ENCODE results near the gene AP2A2. TPM values are rescaled to one million over a fixed set of nuclear protein-coding genes. Genes with fewer than 3 reads are reported as not detected.

AP2A2 gene
- total and polyA plus RNA-seq, 2 donors: 26.5 to 51.4 TPM

DNA sequence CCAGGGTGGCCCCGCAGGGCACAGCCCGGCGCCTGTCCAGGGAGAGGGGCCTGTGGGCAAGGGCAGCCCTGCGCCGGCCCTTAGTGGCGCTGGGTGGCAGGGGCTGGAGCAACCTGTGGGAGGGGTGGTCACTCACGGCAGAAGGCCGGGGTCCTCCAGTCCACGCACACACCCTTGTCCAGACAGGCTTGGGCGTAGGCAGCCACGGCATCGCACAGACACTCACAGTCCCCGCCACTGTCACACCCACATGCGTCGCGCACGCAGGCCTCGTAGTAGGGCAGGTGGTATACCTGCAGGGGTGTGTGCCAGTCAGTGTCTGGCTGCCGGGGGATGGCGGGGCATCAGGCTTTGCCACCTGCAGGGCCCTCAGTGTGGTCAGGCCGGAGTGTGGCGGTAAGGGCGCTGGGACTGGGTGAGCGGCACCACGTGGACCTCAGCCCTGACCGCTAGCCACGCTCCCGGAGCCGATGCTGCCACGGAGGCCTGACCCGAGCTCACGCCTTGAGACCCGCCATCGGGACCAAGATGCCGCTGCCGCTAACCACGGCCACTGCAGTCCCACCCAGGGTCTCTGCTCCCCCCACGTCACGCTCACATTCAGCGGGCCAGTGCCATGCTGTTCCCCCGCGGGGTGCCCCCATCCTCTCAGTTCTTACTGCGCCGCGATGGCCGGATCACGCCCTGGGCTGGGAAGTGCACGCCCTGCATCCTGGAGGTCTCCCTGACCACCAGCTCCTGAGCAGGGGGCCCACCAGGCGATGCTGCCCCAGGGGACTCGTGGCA, 98.3 kb downstream of the AP2A2 start:
- no peak for DNase-seq (ENCODE audit: extremely low spot score)
- WGBS: 94% methylated on average over 50 of the region's 50 CpGs
- Histone ChIP-seq H3K27ac (ENCODE audit: low read depth) (no peak overlapping the region), H3K36me3 (ENCODE audit: insufficient read depth) (no peaks in the 10 kb centered on the region), H3K4me1 (ENCODE audit: insufficient read depth) (no peaks in the 10 kb centered on the region), H3K4me3 (ENCODE audit: low read depth, low read length) (no peak overlapping the region)

DNA sequence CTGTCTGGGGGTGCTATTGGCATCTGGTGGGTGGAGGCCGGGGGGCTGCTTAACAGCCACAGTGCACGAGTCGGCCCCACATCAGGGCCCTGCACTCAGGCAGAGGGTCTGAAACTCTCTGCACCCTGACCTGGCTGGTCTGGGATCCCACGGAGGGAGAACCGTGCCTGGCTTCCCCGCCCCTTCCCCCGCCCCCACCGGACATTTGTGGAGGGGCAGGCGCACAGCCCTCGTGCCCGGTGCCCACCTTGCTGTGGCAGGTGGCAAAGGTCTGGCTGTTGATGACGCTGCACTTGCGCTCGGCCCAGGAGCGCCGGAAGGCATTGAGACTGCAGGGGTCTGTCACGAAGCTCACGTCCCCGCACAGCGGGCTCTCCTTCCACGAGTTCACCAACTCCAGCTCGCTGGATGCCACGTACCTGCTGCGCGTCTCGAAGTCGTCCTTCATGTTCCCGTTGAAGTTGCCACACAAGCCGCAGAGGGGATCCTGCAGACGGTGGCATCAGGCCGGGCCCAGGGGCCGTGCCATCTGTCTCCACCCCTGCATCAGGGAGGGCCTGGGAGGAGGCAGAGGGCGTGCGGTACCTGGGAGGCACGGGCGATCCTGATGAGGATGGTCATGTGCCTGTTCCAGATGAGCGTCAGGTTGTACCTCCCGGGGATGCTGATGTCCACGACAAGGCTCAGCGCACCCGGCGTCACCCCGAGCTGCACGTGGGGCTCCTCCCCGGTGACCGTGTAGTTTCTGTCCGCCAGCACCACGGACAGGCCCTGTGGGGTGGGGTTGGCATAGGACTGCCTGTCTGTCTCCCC, 99.1 kb downstream of the AP2A2 start:
- WGBS: 88% methylated on average over 48 of the region's 48 CpGs
- no peak overlapping the region for H3K4me3 ChIP-seq (ENCODE audit: low read depth, low read length)

DNA sequence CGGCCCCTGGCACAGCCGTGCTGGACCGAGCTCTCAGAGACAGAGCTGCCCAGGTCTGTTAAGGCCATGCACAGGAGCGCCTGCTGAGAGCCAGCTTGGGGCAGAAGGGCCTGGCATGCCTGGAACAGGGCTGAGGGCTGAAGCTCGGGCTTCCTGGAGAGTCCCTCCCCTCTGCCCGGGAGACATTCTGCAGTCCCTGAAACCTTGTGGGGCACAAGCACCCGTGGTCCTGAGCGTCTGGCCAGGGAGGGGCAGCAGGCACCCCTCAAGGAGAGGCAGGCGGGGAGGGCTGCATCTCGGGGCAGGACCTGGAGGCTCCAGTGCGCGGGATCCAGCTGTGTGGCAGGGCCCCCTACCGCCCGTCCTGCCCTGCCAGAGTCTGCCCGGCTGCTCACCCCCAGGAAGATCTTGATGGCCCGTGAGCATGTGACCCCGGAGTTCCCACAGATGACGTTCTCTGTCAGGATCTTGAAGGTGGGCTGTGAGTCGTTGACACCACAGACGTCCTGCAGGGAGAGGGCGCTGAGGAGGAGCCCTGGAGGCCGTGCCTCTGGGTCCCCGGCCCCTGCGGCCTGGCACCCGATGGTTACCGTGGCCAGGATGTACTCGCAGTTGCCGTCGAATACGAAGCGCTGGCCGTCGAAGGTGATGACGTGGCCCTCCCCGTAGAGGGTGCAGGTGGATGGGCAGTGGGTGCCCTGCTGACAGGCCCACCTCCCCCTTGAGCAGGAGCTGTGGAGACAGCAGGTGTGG, 99.9 kb downstream of the AP2A2 start:
- H3K36me3 ChIP-seq (ENCODE audit: insufficient read depth): no peaks in the 10 kb centered on the region
- H3K27ac ChIP-seq (ENCODE audit: low read depth): no peak overlapping the region
- H3K4me3 ChIP-seq (ENCODE audit: low read depth, low read length): no peak overlapping the region
- no peaks in the 10 kb centered on the region for H3K4me1 ChIP-seq (ENCODE audit: insufficient read depth)
- DNase-seq (ENCODE audit: extremely low spot score): no peak
- 74% methylated on average over 35 of the region's 35 CpGs for WGBS

More for the DNA sequence above, 99.1 kb downstream of the AP2A2 start:
- Histone ChIP-seq H3K4me1 (ENCODE audit: insufficient read depth) (no peaks in the 10 kb centered on the region), H3K36me3 (ENCODE audit: insufficient read depth) (no peaks in the 10 kb centered on the region), H3K27ac (ENCODE audit: low read depth) (no peak overlapping the region)
- DNase-seq (ENCODE audit: extremely low spot score): no peak

DNA sequence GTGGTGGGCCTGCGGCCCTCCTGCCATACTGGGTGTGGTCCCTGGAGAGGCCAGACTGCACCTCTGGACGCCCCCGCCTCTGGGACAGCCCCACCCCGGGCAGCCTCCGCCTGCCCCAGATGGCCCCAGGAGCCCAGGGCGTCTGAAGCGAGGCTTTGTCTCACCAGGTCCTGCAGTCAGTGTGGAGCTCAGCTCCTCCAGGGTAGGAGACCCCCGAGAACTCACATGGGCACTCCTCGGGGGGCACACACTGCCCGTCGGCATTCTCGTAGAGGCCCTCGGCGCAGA, 100.4 kb downstream of the AP2A2 start:
- Histone ChIP-seq H3K4me1 (ENCODE audit: insufficient read depth) (no peaks in the 10 kb centered on the region), H3K4me3 (ENCODE audit: low read depth, low read length) (no peak overlapping the region), H3K36me3 (ENCODE audit: insufficient read depth) (no peaks in the 10 kb centered on the region), H3K27ac (ENCODE audit: low read depth) (no peak overlapping the region)
- 87% methylated on average over 14 of the region's 14 CpGs for WGBS
- DNase-seq (ENCODE audit: extremely low spot score): no peak

DNA sequence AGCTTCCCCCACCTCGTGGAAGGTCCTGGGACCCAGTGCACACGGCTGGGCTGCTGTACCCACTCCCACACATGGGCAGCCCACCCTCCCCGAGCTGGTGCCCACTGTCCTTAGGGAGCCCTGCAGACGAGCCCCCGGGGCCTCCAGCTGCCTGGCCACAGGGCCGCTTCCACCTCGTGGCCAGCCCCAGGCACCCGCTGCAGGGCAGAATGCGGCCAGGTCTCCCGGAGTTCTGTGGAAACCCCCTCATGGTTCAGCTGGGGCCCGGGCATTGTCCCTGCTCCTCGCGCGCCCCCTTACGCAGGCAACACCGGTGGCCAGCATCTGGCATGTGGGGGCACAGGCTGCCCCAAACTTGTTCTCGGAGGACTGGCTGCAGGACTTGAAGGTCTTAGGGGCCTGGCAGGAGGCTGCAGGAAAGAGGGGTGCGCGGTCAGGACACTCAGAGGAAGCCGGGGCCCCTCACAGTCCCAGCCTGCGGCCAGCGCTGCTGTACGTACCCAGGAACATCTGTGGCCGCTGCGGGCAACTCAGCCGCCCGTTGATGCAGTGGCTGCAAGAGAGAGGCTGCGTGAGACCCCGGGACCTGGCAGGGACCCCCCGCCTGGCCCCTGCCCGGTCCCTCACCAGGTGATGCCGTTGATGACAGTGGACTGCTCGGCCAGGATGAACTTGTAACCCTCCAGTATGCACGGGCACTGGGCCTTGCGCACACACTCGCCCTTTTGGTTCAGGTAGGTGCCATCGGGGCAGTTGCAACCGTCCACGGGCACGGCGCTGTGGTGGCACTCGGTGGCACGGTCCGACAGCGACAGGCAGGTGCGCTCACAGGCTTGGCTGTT, 101.2 kb downstream of the AP2A2 start:
- DNase-seq (ENCODE audit: extremely low spot score): no peak
- Histone ChIP-seq H3K36me3 (ENCODE audit: insufficient read depth) (no peaks in the 10 kb centered on the region), H3K4me3 (ENCODE audit: low read depth, low read length) (no peak overlapping the region), H3K4me1 (ENCODE audit: insufficient read depth) (no peaks in the 10 kb centered on the region), H3K27ac (ENCODE audit: low read depth) (no peak overlapping the region)
- WGBS: 88% methylated on average over 46 of the region's 46 CpGs

DNA sequence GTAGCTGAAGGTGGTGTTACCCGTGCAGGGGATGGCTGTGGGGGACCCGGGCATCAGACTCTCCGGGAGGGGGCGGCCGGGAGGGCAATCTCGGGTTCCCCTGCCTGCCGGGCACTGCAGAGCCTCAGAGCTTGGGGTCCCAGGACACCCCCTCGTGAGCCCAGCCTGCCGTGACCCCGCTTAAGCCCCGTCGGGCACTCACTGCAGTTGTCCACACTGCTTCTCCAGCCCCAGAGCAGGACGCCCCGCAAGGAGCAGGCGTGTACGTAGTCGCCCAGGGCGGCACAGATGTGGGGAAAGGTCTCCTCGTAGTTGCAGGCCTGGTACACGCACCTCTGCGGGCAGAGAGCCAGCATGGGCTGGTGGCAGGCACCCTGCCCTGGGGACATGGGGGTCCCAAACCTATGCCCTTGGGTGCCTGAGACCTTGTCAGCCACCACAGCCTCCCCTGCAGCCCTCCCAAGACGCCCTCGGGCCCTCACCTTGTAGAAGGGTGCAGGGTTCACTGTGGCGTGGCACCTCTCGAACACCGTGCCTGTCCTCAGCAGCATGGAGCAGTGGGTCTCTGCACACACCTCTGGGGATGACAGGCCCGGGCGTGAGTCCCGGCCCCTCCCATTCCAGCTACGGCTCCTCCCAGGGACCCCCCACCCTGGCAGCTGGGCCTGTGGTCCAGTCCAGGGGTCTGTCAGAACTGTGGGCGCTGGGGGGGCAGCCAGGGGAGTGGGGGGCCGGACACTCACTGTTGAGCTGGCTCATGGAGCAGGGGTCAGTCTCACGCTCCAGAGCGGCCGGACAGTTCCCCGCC, 102.0 kb downstream of the AP2A2 start:
- H3K27ac ChIP-seq (ENCODE audit: low read depth): no peak overlapping the region
- no peaks in the 10 kb centered on the region for H3K4me1 ChIP-seq (ENCODE audit: insufficient read depth)
- no peaks in the 10 kb centered on the region for H3K36me3 ChIP-seq (ENCODE audit: insufficient read depth)
- 84% methylated on average over 36 of the region's 36 CpGs for WGBS
- no peak for DNase-seq (ENCODE audit: extremely low spot score)
- H3K4me3 ChIP-seq (ENCODE audit: low read depth, low read length): no peak overlapping the region

DNA sequence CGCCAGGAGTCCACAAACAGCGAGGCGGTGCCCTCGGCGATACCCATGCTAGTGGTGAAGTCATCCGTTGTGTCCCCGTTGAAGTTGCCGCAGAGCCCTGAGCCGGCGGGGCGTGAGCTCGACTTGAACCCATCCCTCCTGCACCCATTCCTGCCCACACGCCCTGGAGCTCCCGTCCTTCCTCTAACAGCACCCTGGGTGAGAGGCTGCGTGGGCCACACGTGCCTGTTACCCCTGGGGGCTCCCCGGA, 102.5 kb downstream of the AP2A2 start:
- Histone ChIP-seq H3K4me3 (ENCODE audit: low read depth, low read length) (no peak overlapping the region), H3K27ac (ENCODE audit: low read depth) (no peak overlapping the region), H3K36me3 (ENCODE audit: insufficient read depth) (no peaks in the 10 kb centered on the region), H3K4me1 (ENCODE audit: insufficient read depth) (no peaks in the 10 kb centered on the region)
- DNase-seq (ENCODE audit: extremely low spot score): no peak
- 83% methylated on average over 17 of the region's 17 CpGs for WGBS

DNA sequence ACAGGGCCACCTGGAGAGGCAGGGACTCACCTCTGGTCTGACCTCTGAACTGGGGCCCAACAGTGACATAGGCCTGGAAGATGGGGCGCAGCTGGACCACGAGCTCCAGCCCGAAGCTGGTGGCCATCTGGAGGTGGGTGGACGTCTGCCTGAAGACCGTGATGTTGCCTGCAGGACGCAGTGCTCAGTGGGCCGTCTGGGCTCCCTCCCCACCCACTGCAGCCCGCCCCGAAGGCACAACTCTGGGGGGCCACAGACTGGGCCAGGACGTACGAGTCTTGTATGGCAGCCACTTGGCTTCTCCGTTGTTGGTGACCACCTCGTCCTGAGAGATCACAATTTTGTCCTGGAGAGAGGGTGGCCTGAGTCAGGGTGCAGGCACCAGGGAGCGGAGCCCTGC, 102.9 kb downstream of the AP2A2 start:
- no peaks in the 10 kb centered on the region for H3K4me1 ChIP-seq (ENCODE audit: insufficient read depth)
- H3K36me3 ChIP-seq (ENCODE audit: insufficient read depth): no peaks in the 10 kb centered on the region
- 78% methylated on average over 14 of the region's 14 CpGs for WGBS
- no peak overlapping the region for H3K4me3 ChIP-seq (ENCODE audit: low read depth, low read length)
- no peak overlapping the region for H3K27ac ChIP-seq (ENCODE audit: low read depth)
- DNase-seq (ENCODE audit: extremely low spot score): no peak

DNA sequence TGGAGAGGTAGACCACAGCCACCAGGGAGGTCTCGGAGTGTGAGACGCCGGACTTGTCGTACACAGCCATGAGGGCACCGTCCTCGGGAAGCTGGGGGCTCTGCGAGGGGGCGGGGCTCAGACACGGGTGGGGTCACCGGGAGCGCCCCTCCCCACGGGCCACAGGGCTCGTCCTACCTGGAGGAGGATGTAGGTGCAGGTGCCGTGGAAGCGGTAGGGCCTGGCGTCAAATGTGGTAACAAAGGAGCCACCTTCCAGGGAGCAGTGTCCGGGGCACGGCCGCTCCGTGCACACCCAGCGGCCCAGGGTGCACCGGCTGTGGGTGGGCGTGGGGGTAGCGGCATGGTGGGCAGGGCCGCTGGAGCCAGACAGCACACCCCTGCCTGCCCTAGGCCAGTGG, 103.4 kb downstream of the AP2A2 start:
- Histone ChIP-seq H3K36me3 (ENCODE audit: insufficient read depth) (no peaks in the 10 kb centered on the region), H3K4me3 (ENCODE audit: low read depth, low read length) (no peak overlapping the region), H3K4me1 (ENCODE audit: insufficient read depth) (no peaks in the 10 kb centered on the region), H3K27ac (ENCODE audit: low read depth) (no peak overlapping the region)
- DNase-seq (ENCODE audit: extremely low spot score): no peak
- WGBS: 85% methylated on average over 25 of the region's 25 CpGs

DNA sequence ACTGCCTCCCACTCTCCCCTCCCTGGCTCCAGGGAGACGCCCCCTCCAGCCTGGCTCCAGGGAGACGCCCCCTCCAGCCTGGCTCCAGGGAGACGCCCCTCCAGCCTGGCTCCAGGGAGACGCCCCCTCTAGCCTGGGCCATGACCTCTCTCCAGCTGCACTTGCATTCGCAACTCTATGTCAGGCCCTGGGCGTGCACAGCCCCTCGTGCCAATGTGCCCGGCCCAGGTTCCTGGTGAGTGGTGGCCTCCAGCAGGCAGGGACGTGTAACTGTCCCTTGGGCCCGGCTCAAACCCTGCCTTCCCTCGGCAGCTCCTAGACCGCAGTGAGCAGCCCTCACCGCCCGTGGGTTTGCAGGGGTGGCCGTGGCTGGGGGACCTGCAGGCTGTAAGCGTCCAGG, 104.0 kb downstream of the AP2A2 start:
- H3K4me1 ChIP-seq (ENCODE audit: insufficient read depth): no peaks in the 10 kb centered on the region
- H3K36me3 ChIP-seq (ENCODE audit: insufficient read depth): no peaks in the 10 kb centered on the region
- DNase-seq (ENCODE audit: extremely low spot score): no peak
- H3K4me3 ChIP-seq (ENCODE audit: low read depth, low read length): no peak overlapping the region
- H3K27ac ChIP-seq (ENCODE audit: low read depth): no peak overlapping the region
- 46% methylated on average over 16 of the region's 16 CpGs for WGBS

DNA sequence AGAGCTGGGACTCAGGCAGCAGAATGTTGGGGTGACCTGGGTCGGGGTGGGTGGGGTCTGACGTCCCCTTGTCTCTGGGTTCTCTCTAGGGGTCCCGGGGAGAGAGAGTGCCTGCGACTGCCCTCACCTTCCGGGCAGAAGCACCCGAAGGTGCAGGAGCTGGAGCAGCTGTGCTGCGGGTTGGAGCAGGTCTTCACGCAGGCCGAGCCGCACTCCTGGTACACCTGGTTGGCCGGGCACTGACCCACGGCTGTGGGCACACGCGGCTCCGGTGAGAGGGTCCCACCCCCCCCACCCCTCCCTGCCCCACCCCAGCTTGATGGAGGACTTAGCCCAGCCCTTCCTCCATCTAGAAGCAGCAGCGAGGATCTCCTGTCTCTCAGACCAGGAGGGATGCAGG, 104.4 kb downstream of the AP2A2 start:
- no peak overlapping the region for H3K4me3 ChIP-seq (ENCODE audit: low read depth, low read length)
- no peak overlapping the region for H3K27ac ChIP-seq (ENCODE audit: low read depth)
- H3K36me3 ChIP-seq (ENCODE audit: insufficient read depth): no peaks in the 10 kb centered on the region
- 75% methylated on average over 16 of the region's 16 CpGs for WGBS
- no peaks in the 10 kb centered on the region for H3K4me1 ChIP-seq (ENCODE audit: insufficient read depth)
- no peak for DNase-seq (ENCODE audit: extremely low spot score)

DNA sequence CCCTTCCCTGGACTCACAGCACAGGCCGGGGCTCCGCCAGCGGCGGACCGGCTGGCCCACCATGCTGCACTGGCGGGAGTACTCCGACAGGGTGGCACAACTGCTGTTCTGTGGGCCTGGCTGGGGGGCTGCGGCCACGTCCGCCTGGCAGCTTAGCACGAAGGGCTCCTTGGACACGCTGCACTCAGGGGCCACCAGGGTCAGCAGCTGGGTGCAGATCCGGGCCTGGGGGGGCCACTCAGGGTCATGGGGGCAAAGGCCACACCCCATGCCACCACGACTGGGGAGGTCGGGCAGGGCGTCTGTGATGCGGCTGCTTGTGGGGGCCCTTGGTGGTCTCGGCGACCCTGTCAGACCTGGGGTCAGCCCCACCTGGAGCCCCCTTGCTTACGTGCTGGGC, 104.9 kb downstream of the AP2A2 start:
- DNase-seq (ENCODE audit: extremely low spot score): no peak
- WGBS: 58% methylated on average over 20 of the region's 20 CpGs
- Histone ChIP-seq H3K4me3 (ENCODE audit: low read depth, low read length) (no peak overlapping the region), H3K4me1 (ENCODE audit: insufficient read depth) (no peaks in the 10 kb centered on the region), H3K27ac (ENCODE audit: low read depth) (no peak overlapping the region), H3K36me3 (ENCODE audit: insufficient read depth) (no peaks in the 10 kb centered on the region)

Measured in urinary bladder (tissue), 4 donors.